NCI-H1436 (cell line): Measurements from ENCODE around the gene TFDP2.
"Not testable (repeated sequence)": the region's sequence is repeated elsewhere in the genome, so short reads cannot be mapped to it uniquely, and the experiment has no call there.

Experiments
- DNase-seq: peaks from one replicate; lab custom pipeline; 2025; lab: John Stamatoyannopoulos, UW

Gene TFDP2

GRCh38 chr3:141925677-141926076 is 223.7 kb downstream of the TFDP2 start:
- not testable (repeated sequence) for DNase-seq

GRCh38 chr3:141921316-141921715 is 228.0 kb downstream of the TFDP2 start:
- no peak for DNase-seq

GRCh38 chr3:141920701-141921100 is 228.6 kb downstream of the TFDP2 start:
- no peak for DNase-seq

GRCh38 chr3:141915766-141916165 is 233.6 kb downstream of the TFDP2 start:
- DNase-seq: no peak

DNA sequence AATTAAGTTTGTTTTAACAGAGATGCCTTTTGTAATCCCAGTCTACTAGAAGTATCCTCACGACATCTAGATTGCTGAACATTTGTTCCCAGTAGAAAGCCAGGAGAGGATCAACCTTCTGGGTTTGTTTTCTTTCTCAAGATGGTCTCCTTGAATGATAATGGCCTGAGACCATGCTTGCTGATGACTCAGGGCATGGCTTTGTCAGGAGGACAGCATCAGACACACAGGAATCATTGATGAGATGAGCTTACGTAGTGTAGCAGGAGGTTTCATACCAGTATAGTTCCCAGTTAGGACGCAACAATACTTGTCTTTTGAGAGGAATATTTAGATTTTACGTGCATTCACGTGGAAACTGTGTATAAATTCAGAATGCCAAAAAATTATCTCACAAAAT is 234.3 kb downstream of the TFDP2 start:
- no peak for DNase-seq

- DNase-seq: no peak
Measured at GRCh38 chr3:141914311-141914710, 235.0 kb downstream of the TFDP2 start.

- DNase-seq: peak; percentile 48
Measured at GRCh38 chr3:141913150-141913811, 236.1 kb downstream of the TFDP2 start.

DNA sequence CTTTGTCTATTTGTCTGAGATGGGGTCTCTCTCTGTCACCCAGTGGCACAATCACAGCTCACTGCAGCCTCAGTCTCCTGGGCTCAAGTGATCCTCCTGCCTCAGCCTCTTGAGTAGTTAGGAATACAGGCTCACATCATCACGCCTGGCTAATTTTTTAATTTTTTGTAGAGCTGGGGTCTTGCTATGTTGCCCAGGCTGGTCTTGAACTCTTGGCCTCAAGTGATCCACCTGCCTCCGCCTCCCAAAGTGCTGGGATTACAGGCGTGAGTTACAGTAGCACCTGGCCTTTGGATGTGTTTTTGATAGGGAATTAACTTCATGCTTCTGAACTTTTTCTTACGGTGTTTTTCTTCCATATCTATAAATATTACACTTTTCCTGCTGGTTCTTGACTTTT is 239.4 kb downstream of the TFDP2 start:
- not testable (repeated sequence) for DNase-seq

DNA sequence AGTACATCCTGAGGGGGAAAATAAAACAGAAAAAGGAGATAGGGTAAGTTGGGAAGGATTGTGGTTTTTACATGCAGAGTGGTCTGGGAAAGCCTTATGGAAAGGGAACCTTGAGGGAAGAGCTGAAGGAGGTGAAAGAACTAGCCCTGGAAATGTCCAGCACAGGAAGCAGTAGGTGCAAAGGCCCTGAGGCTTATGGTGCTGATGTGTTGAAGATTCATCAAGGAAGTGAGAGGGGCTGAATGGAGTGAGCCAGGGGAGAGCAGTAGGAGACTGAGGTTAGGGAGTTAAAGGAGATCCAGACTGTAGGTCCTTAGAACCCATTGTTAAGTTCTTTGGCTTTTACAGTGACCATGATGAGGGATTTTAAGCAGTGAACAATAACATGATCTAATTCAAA is 239.9 kb downstream of the TFDP2 start:
- no peak for DNase-seq

DNA sequence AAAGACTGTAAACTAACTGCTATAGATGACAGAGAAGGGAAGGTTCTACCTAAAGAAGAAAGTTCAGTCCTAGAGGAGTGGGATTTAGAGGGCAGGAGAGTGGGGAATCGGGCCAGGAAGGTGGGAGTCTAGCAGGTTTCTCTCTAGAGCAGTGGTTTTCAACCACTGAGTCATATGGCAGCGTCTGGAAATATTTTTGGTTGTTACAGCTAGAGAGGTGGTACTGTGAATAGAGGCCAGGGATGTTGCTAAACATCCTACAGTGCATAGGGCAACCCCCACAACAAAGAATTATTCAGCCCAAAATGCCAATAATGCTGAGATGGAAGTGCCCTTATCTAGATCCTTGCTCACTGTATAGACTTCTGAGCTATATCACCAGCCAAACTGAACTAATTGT is 244.2 kb downstream of the TFDP2 start:
- no peak for DNase-seq

- no peak for DNase-seq
Measured at GRCh38 chr3:141904203-141904602, 245.1 kb downstream of the TFDP2 start.

- DNase-seq: no peak
Measured at GRCh38 chr3:141901914-141902313, 247.4 kb downstream of the TFDP2 start.

GRCh38 chr3:141900343-141900742 is 249.0 kb downstream of the TFDP2 start:
- no peak for DNase-seq

DNA sequence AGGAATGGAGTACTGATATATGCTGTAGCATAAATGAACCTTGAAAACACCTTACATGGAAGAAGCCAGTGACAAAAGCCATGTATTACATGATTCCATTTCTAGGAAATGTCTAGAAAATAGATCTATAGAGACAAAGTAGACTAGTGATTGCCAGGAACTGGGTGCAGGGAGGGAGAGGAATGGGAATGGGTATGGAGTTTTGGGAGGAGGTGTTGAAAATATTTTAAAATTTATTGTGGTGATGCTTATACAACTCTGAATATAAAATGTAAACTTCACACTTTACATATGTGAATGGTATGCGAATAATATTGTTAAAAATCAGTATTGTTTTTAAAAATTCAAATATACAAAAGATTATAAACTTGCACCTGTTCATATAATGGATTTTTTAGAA is 250.4 kb downstream of the TFDP2 start:
- no peak for DNase-seq

- DNase-seq: no peak
Measured at GRCh38 chr3:141895731-141896130, 253.6 kb downstream of the TFDP2 start.

DNA sequence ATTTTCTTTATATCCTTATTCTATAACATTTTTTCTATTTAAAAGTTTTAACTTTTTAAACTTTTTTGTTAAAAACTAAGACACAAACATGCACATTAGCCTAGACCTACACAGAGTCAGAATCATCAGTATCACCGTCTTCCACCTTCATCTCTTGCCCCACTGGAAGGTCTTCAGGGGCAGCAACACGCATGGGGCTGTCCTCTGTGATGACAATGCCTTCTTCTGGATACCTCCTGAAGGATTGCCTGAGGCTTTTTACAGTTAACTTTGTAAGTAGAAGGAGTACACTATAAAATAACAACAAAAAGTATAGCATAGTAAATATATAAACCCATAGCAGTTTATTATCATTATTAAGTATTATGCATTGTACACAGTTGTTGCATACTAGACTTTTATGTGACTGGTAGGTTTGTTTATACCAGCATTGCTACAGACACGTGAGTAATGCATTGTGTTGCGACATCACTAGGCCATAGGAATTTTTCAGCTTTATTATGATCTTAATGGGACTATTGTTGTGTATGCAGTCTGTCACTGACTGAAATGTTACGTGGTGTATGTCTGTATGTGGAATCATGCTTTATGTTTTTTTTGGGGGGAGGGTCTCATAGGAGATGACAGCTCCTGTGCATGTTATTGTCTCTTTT is 254.7 kb downstream of the TFDP2 start:
- DNase-seq: no peak
